Measurements from ENCODE around the gene SP5. TPM values are rescaled to one million over a fixed set of nuclear protein-coding genes. Genes with fewer than 3 reads are reported as not detected.

SP5 gene
- total and polyA plus RNA-seq, 2 of the 4 experiments (the other 2 are of a cell fraction): not detected

DNA sequence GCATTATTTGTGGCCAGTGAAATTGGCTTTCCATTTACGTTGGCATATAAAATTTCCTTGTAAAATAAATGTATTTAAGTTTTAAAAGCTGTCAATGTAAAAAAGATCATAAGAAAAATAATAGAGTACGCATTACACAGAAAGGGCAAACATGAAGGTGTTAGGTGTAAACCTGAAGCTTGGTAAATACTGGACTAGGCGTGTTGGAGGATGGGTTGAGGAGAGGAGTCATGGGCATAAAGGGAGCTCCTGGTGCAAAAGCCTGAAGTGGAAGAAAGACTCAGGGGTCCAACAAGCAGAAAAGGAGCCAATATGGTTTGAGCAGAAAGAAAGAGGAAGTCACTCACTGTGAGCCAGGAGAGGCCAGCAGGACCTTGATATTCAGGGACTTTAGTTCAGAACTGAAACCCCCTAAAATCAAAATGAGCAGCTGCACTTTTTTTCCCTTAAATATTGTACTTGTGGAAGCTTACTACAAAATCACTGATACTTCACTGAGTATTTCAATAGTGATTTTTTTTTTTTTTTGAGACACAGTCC is 24.4 kb downstream of the SP5 start:
- H3K79me1 ChIP-seq (ENCODE audit: low read depth in 1 of 2, low read length in 2 of 2): no peaks in the 10 kb centered on the region

More for the DNA sequence above, 24.4 kb downstream of the SP5 start:
- no peak for DNase-seq
- Histone ChIP-seq H2BK5ac (ENCODE audit: low read depth, low read length, poor library complexity, severe bottlenecking) (no peak overlapping the region), H2AK5ac (ENCODE audit: low read depth, low read length) (no peak overlapping the region), H3K4me2 (ENCODE audit: low read depth, low read length) (no peak overlapping the region), H3K4me3 (ENCODE audit: insufficient read depth, low read depth, low read length) (no peak overlapping the region), H3K23ac (ENCODE audit: low read depth, low read length) (no peak overlapping the region), H4K20me1 (ENCODE audit: insufficient read depth, low read length) (no peaks in the 10 kb centered on the region), H3K4ac (ENCODE audit: low read depth, low read length) (peak overlapping the region; percentile 12; the same call in 1 of the 2 replicates), H4K8ac (ENCODE audit: low read depth in 2 of 2, low read length in 2 of 2) (no peak overlapping the region), H3K4me1 (ENCODE audit: control insufficient read depth, insufficient read depth, low read length) (no peaks in the 10 kb centered on the region), H4K91ac (ENCODE audit: insufficient read depth, low read depth, low read length) (no peak overlapping the region), H3K14ac (replicated peaks; ENCODE audit: low read depth, low read length) (no peak overlapping the region), H2BK120ac (ENCODE audit: low read depth, low read length) (no peak overlapping the region), H2BK20ac (ENCODE audit: low read depth, low read length) (peak overlapping the region; percentile 82), H3K27ac (ENCODE audit: insufficient read depth, low read length) (no peak overlapping the region), H4K5ac (ENCODE audit: low read depth, low read length) (no peak overlapping the region), H2AFZ (replicated peaks; ENCODE audit: low read length, poor library complexity) (peak overlapping the region; percentile 79), H3K9me1 (ENCODE audit: insufficient read depth, low read length) (no peaks in the 10 kb centered on the region), H3K9ac (ENCODE audit: low read depth, low read length) (no peak overlapping the region), H3K9me3 (ENCODE audit: control insufficient read depth, insufficient read depth, low read length) (no peaks in the 10 kb centered on the region), H3K18ac (ENCODE audit: low read depth, low read length) (no peak overlapping the region), H2BK15ac (ENCODE audit: low read depth, low read length) (no peak overlapping the region), H3K27me3 (ENCODE audit: control insufficient read depth, insufficient read depth, low read length) (no peaks in the 10 kb centered on the region), H3K36me3 (ENCODE audit: control insufficient read depth, insufficient read depth, low read length) (no peaks in the 10 kb centered on the region), H2AK9ac (replicated peaks; ENCODE audit: low read depth, low read length, poor library complexity) (no peak overlapping the region), H3K56ac (ENCODE audit: extremely low read depth, insufficient read depth, low read length) (no peak overlapping the region)
- POLR2A ChIA-PET (ENCODE audit: unreplicated experiment): no interaction called here
- CTCF ChIA-PET: interaction anchor here (1.2 to 1.3 kb wide), 2 partner anchors 19 to 31 kb away, joined by 3 read pairs; no protein-coding TSS in a partner anchor
- TF ChIP-seq NFE2L2 (IDR thresholded peaks at IDR 0.05; ENCODE audit: low read depth, low read length): no peak
- no peak for TF ChIP-seq CHD1 (IDR thresholded peaks at IDR 0.05; ENCODE audit: low read depth, low read length)
- no peak for TF ChIP-seq MAFK (IDR thresholded peaks at IDR 0.05; ENCODE audit: low read depth, low read length)
- TF ChIP-seq FOS (IDR thresholded peaks at IDR 0.05; ENCODE audit: low read depth, low read length): no peak
- no peak for TF ChIP-seq MXI1 (IDR thresholded peaks at IDR 0.05; ENCODE audit: borderline replicate concordance, low read depth, low read length)
- no peak for TF ChIP-seq CTCF (conservative IDR thresholded peaks at IDR 0.05; ENCODE audit: low read depth, low read length)
- no peak for TF ChIP-seq BHLHE40 (IDR thresholded peaks at IDR 0.05; ENCODE audit: low read depth, low read length)
- TF ChIP-seq RFX5 (IDR thresholded peaks at IDR 0.05; ENCODE audit: low read depth, low read length): no peak
- in situ Hi-C loops (cut with MboI; ENCODE audit: low sequenced_read_pairs) (no loop called here), dilution Hi-C loops (cut with HindIII; ENCODE audit: low sequenced_read_pairs, unreplicated experiment) (no loop called here), intact Hi-C loops (cut with micrococcal nuclease) (no loop called here)
- 92% methylated on average over 2 of the region's 3 CpGs; no CpG with 5 or more reads in 1 of the 2 experiments for WGBS, 2 experiments (ENCODE audit: extremely low coverage in 2 of 2, insufficient read length in 1 of 2)
- BruUV-seq (replicated peaks): no TSS peak
- ATAC-seq (ENCODE audit: low read depth): no peak
